Superior temporal gyrus (tissue), 1 donor: Measurements from ENCODE around the gene MLH3.

ENCODE experiments used
- DNase-seq: peaks from one replicate; pipeline ENCODE4 v3.0.0-alpha.2; 2016; ENCODE audit errors: extremely low spot score

The MLH3 gene

DNA sequence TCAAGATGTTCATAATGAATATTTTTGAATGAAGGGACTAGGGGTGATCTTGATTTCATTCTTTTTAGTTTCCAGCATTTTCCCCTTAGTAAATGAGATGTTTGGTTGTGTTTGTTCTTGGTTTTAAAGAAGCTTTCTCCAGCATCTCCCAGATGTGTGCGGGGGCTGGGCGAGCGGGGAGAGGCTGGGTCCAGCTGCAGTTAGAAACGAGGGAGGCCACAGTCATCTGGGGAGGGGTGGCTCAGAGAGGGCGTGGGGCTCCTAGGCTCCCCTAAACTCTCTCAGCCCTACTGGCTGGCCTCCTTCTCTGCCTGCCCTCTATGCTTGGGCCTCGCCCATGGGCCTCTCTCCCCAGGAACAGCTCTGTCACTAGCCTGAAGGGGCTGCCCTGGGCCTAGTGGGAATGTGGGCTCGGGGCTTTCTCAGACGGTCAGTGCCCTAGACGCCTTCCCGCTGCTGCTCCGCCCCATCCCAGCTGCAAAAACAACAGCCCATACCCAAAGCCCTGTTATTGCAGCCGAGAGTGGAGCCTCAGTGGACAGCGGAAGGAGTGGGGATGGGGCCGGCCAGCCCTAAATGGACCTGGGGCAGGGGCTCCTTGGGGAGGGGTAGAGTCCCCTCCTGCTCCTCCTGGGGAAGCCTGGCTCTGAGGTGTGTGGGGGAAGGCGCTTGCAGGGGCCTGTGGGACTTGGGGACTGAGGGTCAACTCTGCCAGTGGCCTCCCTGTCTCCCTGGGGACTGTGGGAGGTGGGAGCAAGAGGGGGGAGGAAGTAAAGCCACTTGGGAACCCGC lies 66.8 kb downstream of the MLH3 start:
- no peak for DNase-seq

DNA sequence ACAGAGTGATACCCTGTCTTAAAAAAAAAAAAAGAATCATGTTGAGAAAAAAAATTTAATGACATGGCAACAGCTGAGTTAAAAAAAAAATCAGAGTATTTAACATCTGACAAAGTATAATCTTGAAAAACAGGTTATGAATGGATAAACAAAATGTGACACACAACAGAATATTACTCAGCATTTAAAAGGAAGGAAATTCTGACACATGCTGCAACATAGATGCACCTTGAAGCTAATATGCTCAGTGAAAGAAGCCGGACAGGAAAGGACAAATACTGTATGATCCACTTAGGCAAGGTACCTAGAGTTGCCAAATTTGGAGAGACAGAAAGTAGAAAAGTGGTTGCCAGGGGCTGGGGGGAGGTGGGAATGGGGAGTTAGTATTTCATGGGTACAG lies 67.9 kb downstream of the MLH3 start:
- DNase-seq: no peak

DNA sequence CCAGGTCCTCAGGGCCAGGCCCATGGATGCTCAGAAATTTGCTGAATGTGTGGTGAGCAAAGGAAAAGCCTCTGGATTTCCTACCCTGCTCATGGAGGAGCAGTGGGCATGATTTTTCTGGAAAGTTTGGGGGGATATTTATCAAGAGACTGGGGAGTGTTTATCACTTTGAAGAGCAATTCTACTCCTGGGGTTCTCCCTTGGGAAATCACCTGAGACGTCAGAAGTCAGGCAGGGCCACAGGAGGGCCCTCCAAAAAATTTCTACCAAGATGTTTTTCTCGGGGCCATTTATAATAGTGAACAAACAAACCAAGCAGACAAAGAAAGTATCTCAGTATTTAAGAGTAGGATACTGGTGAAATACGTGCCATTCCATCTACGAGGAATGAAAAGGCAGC lies 68.6 kb downstream of the MLH3 start:
- DNase-seq: no peak

DNA sequence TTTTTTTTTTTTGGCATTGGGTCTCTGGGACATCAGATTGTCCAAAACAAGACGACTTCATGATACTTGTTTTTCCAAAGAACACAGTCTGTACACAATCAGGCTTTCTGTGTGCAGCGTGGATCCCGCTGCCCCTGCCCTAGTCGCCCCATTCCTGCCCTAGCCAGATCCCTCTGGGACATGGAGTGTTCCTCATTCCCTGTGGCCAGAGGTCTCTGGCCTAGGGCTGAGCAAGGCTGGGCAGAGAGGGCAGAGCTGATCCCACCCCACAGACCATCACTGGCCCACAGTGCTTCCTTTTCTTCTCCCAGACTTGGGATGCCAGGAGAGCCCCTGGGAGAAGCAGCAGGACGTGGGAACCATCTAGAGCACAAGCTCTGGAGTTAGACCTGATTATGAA lies 69.4 kb downstream of the MLH3 start:
- no peak for DNase-seq

DNA sequence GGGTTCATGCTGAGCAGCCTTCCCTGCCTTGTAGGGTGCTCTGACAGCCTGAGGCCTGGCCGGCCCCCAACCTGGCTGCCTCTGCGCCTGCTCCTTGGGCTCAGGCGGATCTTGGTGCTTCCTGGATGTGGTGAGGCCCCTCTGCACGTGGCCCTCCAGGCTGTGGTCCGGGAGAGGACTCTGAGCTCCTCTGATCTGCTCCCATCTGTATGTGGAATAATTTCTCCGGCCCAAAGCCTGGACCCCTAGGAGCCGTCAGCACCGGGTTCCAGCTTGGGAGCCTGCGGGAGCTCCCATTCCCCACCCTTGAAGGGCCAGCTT lies 69.8 kb downstream of the MLH3 start:
- DNase-seq: no peak

DNA sequence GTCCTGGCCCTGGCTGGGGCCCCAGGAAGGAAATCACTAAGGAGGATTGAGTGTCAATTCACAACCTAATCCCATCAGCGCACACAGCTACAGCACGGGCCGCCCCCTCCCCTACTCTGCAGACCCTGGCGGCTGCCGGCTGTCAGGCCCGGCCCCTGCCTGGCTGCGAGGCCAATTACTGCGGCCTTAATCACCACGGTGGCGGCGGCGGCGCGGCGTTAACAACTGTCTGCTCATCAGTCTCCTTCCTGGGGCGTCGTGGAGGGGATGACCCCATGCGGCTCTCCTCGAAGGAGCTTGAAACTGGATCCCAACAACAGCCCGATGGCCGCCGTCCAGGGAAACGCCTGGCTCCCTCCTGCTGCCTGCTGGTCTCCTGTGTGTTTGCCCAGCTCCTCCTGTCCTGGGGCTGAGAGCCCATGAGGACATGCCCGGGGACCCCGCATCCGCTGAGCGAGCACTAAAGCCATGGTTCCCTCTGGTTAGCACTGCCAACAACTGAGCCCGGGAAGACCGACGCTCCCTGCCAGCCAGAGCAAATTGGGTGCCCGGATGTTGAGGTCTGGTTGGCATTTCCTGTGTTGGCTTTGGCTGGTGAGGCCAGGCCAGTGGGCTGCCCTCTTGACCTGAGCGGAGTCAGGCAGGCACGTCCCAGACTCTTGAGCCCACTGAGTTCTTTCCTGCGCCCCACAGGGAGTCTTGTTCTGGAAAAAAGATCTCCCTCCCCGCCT lies 70.4 kb downstream of the MLH3 start:
- DNase-seq: no peak

DNA sequence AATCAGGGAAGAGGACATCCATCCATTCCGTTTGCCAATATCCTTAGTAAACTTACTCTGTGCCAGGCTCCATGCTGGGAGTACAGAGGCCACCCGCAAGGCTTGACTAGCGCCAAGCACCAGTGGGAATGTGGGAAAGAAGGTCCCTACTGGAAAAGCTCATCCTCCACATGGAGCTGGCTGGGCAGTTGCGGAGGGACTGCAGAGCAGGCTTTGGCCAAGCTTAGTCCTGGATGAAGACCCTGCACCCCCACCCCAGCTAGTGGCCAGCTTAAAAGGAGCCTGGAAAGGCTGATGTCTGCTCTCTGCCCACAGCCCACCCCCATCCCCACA lies 70.9 kb downstream of the MLH3 start:
- DNase-seq: no peak

DNA sequence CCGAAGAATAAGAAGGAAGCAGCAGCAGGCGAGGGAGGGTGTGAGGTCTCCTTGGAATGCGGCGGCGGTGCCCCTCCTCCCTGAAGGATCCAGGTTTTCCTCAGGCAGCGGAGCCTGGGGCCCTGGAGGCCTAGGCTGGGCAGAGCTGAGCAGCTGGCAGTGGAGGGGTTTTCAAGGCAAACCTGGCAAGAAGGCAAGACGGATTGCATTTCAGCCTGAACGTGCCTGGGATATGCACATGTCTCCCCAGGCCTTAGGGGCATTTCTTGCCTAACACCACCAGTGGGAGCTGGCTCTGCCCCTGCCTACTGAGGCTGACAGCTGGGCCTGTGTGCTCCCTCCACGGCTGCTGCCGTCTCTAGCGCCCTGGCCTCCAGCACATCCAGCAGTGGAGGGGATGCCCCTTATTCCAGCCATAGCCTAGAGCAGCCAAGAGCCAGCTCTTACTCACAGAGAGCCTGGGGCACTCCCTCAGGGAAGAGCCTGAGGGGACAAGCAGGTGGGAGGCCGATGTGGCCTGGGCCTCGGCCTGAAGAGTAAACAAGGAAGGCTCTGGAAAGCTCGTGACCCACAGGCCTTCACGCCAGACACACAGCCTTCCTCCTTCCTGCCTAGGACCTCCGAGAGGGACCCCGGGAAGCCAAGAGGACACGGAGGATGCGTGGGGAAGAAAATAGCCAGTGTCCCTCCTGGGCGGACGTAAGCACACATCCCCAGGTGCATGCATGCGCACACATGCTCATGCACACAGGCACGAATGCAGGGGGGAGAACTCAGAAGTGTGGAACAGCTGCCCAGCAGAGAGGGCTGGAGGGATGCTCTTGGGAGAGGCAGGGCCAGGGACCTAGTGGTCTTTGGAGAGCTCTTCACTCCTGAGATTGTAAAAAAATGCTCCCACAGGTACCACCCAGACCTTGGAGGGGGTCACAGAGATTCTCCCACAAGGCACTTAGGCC lies 71.5 kb downstream of the MLH3 start:
- no peak for DNase-seq

DNA sequence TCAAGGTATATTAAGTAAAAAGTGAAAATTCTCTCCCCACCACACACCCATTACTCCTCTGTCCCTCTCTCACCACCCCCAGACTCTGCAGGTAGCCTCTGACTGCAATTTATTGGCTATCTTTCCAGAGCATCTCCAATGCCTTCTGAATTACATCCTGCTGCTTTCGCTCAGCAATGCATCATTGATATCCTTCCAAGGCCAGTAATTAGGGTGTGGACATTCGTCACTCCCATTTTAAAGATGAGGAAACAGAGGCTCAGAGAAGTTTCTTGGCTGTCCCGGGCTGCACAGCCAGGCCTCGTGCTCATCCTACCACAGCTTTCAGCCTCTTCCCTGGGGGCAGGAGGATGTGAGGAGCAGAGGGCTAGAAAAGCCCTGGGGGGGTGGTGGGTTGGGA lies 72.2 kb downstream of the MLH3 start:
- DNase-seq: no peak

DNA sequence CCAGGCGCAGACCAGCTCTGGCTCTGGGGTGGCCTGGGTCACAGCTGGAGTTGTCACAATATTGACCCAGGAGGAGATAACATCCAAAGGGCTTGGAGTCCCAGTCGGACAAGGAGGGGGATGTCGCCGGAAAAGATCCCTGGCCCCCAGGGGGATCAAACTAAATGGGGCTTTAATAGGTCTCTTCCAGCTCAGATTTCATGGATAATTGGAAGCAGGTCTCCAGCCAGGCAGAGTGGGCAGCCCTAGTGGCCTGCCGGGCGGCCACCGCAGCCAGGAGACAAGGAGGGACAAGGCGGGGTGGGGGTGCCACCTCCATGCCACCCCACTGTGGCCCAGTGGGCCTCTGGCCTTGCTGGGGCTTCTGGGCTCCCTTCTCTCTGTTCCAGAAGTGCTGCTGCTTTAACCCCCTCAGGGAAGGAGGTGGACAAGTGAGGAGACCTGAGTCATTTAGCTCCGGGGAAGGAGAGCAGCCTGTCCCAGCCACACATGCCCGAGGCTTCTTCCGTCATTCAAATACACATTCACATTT lies 72.8 kb downstream of the MLH3 start:
- no peak for DNase-seq

DNA sequence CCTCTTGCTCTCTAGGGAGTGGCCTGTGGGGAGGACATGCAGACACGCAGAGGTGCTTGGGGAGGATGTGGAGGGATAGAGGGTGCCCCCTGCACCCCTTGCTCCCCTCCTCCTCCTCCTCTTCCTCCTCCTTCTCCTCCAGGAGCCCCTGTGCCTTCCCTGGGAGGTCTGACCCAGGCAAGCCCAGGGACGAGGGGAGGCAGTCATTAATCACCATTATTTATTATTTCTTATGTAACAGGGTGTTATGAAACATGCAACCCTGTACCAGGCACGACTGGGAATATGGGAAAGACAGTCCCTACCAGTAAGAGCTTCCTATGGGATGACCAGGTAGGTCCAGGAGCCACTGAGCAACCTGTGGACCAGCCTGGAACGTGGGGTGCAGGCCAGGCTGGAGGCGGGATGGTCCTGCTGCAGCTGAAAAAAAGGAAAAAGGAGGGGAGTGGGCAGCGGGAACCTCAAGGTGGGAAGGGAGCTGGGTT lies 73.3 kb downstream of the MLH3 start:
- DNase-seq: no peak

DNA sequence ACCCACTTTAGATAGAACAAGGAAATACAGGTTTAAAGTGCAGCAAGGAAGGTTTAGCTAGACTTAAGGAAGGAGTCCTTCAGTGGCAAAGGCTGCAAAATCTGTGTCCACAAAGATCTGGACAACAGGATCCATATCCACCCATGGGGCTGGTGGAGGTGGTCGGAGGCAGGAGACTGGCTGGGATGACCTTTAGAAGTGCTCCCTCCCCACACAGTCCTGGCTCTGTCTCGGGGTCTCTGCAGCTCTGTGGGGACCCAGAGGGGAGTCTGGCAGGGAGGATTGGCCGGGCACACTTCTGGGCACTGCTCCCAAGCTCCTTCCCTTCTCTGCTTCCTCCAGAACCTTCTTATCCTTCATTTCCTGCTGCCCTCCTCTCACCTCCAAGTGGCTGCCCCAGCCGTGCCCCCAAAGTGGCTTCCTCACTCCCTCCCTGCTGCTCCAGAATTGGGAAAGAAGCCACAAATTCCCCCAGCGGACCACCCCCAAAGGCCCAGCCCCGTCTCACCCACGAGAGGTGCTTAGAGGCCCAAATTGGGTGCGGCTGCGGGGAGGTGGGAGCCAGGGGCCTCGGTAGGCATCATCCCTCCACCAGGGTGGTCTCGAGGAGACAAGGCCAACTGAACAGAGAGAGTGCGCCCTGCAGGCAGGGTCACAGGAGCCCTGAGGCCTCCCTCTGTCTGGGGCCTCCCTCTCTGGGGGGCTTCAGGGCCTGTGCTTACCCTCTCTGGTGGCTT lies 73.9 kb downstream of the MLH3 start:
- no peak for DNase-seq

DNA sequence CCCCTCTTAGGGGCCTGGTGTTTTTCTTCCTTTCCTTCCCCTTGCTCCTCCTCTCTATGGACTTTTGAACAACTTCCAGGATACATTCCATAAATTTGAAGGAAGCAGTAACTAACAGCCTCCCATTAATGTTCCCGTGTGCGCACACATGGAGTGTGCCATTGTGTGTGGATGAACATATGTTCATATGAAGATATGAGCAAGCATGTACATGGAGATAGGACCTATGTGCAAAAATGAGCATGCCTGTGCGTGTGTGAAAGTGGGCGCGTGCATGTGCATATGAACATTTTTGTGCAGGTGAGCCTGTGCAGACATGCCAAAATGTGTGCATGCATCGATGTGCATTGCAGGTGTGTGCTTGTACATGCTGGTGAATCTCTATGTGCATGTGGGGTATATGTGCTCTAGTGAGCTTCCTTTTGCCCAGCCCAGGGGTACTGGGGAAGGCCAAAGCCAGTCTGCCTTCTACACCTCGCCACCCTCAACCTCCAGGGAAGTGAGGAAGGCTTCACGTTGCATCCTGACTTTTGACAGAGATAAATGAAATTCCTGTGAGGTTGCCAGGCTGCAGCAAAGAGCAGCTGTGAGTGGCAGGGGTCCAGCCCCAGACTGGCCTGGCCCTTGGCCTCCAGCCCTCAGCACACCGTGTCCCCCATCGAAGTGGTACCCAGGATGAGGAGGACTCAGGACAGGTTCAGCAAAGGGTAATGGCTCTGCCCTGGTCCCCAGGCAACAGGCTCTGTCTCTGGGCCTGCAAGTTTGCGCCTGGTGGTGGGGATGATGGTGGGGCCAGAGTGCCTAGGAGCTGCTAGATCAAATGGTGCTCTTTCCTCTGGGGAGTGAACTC lies 74.8 kb downstream of the MLH3 start:
- no peak for DNase-seq

DNA sequence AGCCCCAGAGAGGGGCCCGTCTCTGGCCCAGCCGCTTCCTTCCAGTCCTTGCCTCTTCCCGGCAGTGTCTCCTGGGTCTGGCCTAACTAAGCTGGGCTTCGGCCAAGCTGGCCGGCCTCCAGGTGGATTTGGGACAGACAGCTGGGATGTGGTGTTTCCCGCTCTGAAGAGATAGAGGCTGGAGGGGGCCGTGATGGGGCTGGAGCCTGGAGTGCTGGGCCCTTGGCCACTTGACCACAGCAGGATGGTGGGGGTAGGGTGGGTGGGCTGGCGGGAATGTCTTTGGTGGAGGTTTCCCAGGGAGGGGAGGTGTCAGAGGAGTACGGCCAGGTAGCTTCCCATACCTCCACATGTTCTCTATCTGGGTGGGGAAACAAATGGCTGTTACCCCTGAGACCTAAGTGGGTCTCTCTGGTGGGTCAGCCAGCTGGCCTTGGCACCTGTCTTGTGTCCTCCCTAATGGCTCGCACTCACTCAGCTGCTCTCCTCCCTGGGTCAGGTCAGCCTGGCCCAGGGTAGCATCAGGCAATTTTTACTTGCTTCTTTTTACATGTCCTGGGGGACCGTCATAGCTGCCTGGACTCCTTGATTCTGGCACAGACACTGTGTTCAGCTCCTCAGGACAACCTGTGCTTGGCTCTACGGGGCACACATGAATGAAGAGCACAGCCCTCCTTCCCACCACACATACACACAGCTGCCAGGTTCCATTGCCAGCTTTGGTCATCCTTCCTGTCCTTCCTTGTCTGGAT lies 76.0 kb downstream of the MLH3 start:
- DNase-seq: no peak

DNA sequence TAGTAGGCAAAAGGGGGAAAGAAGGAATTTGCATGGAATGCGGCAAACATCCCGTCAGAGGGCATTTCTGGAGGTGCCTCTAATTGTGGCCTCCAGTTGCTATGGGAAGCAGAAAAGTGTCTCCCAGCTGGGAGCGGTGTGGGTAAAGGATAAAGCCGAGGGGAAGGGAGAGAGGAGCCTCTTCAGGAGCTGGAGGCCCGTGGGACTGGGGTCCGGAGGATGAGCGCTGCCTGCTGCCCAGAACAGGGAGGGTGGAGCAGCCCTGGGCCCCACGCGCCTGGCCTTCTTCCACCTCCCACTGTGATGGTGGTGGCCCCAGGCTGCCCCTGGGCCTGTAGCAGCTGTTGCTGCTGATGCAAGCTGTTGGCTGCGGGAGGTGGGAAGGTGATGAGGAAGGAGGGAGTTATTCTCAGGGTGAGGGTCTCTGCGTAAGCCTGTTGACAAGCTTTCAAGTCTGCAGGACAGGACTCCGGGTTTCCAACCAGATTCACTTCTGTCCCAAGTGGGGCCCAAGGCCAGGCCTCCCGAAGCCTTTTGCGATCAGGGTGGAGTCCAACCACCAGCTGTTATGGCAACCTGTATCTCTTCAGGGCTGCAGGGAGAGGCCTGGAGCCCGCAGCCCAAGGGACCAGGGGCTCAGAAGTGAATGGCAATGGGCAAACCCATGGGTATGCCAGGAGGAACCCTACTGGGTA lies 76.8 kb downstream of the MLH3 start:
- DNase-seq: no peak

DNA sequence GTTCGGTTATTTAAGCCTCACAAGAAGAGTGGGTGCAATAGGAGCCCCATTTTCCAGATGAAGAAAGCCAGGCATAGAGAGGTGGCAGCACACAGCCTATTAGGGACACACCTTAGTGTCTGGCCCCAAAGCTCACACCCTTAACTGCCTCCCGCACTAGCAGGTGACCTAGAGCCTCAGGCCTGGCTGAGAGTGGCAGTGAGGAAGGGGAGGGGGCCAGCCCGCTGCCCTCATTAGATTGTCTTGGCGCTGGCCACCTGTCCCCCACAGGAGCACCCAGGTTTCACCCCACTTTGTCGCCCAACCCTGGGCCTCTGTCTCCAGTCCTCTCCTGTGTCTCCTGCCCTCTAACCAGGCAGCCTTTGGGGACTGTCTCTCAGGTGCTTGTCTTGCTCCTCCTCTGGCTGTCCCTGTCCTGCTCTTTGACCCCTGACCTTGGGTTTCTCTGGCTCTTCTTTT lies 77.3 kb downstream of the MLH3 start:
- DNase-seq: no peak

DNA sequence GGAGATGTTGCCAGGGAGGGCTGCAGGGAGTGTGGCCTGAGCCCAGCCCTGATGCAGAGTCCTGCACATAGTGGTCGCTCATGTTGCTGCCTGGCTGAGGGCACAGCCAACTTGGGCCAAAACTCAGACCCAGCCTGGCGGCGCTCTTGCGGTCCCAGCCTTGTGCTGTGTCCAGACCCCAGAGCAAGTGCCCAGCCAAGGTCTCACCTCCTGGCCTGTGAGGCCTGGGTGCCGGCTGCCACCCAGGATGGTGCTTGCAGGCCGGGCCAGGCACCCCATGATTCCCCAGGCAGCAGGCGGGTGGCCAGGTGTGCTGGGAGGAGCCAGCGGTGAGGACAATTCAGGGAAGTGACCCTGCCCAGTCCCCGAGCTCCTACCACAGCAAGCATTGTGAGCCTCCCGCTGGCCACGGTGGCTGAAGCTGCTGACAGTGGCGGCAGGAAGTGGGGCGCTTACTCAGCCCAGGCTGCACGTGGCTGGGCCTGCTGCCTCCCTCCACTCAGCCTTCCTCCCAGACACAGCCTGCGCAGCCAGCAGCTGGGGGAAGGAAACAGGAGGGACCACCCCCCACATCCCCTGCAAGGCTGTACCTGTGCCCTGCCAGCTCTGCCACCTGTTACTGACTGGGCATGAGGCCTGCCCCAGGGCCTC lies 78.1 kb downstream of the MLH3 start:
- DNase-seq: no peak

DNA sequence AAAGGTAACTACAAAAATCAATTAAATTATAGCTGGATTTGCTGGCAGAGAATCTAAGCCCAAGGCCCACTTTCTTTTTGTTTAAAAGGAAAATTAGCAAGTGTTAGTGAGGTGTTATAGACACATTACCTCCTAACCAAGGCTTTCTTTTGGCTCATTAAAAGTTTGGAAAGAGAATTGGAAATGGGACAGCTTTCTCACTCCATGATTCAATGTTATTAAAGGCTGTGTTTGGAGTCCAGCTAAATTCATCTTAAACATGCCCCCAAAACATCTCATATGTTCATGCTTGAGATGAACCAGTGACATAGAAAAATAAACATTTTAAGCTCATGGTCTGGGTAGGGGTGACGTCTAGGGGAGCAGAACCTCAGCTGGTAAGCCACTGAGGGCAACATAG lies 82.5 kb downstream of the MLH3 start:
- DNase-seq: no peak
